Nasal cavity respiratory epithelium epithelial cell of viscerocranial mucosa (primary cell): ENCODE data around the gene KCNJ14. TPM values are rescaled to one million over a fixed set of nuclear protein-coding genes. Genes with fewer than 3 reads are reported as not detected.

Source experiments
- total RNA-seq: library from RNA; depleted of rRNA; stranded (reverse); fragments of >200 nt; gene quantifications from 2 replicates; pipeline ENCODE4 v1.2.3, GENCODE V29; 2014

Gene KCNJ14
- 1.4 and 4.5 TPM in 2 replicates for total RNA-seq

DNA sequence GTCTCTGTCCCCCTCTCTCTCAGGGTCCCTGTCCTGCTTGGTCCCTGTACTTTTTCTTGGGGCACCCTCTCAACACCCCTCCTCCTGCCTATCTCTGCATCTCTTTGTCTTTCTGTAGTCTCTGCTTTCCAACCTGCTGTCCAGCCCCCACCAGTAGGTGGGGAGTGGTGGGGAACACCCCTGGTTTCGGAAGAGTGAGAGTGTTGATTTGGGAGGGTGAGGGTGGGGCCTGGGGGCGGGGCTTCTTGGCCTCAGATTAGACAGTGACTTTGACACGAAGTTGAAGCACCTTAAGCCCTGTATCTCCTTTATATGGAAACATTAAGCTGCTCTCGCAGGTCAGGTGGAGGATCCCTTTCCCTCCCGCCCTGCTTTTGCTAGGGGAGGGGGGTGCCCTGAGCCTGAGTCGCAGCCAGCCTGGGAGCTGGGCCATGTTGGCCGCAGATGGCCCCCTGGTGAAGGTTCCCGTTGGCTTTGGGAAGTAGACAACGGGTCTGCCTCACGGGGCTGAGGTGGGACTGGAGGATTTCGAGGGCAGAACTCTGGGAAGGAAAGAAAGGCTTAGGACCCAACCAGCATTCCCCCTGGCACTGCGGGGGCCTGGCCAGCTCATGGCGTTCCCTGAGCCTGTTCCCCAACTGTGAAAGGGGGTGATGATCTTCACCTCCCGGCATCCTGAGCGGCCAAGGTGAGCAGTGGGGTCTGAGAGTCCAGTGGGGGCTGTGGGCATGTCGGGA is at the start of gene KCNJ14:
KCNJ14 (plus strand) TSS at position 404 of the 737 bp plus-strand sequence. CDS start 6,151 bp downstream, outside the sequence.

GRCh38 chr19:48445606-48446481 is 9.5 kb upstream of the KCNJ14 start, which contains the start of gene GRWD1:
GRWD1 (plus strand) TSS chr19:48445983; CDS start chr19:48446006, 23 bp downstream.

DNA sequence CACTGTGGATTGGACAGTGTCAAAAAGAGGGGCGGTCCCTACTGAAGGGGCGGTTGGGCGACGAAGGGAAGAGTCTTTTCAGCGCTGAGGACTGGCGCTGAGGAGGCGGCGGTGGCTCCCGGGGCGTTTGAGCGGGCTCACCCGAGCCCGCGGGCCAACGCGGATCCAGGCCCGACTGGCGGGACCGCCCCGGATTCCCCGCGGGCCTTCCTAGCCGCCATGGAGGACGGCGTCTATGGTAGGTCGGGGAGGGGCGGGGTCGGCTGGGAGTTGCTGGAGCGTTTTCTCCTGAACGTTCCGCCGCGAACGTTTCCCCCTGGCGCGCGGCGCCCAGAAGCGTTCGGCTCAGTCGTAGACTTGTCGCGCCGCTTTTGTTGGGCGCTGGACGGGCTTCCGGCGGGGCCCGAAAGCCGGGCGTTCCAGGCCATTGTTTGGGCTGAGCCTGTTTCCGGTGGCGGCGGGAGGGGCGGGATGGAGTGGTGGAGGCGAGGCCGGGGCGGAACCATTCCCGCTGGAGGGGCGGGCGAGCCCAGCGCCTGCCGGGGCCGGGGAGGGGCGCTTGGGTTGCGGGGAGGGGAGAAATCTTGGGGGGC is 14.0 kb downstream of the KCNJ14 start, which contains the start of gene CYTH2:
CYTH2 (plus strand) TSS at position 81 of the 593 bp plus-strand sequence; CDS start at position 220, 139 bp downstream.

DNA sequence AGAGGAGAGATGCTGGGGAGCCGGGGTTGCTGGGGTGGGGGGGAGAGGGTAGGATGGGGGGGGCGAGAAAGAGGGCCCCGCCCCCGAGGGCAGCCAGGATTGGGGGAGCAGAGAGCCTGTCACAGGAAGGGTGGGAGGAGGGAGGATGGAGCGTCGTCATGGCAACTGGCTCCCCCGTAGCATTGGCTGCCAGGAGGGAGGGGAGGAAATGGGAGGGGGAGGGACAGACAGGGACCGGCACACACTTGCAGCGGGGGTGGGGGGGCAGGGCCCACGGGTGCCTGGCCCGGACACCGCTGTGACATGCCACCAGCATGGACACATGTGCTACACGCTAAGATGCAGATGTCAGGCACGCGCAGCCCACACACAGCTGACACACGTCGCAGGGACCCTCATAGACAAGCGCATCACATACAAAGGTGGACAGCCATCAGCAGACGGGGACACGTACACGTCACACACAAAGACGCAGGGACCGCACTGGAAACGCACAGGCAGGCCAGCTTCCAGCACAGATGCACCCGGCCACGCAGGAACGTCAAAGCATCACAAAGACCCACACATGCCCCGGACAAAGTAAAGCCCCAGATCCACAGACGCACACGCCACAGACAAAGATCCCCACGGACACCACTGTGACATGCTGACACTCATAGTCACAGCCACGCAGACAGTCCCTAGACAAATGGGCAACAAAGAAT is 56.6 kb downstream of the KCNJ14 start, which contains the start of gene LMTK3:
LMTK3 (minus strand) TSS at position 36 of the 704 bp plus-strand sequence. CDS start 259 bp downstream, outside the sequence.

Other genes with a start within 250 kb of the KCNJ14 start
- 3.8 and 8.8 TPM in 2 replicates for gene CARD8, start 199.7 kb upstream of the KCNJ14 start, total RNA-seq
- 0.93 and 5.8 TPM in 2 replicates for gene ZNF114, start 185.5 kb upstream of the KCNJ14 start, total RNA-seq
- gene EMP3, start 130.0 kb upstream of the KCNJ14 start, total RNA-seq, result 2.1 and 2.9 TPM in 2 replicates
- 1.2 and 1.4 TPM in 2 replicates for gene TMEM143, start 91.6 kb upstream of the KCNJ14 start, total RNA-seq
- not detected in 2 replicates for gene SYNGR4, start 91.2 kb upstream of the KCNJ14 start, total RNA-seq
- gene KDELR1, start 64.0 kb upstream of the KCNJ14 start, total RNA-seq, result 43.1 and 67.5 TPM in 2 replicates
- under 0.01 and 0.07 TPM in 2 replicates for gene GRIN2D, start 61.9 kb upstream of the KCNJ14 start, total RNA-seq
- gene GRWD1, start 9.6 kb upstream of the KCNJ14 start, total RNA-seq, result 28.7 and 53.7 TPM in 2 replicates
- gene CYTH2, start 13.8 kb downstream of the KCNJ14 start, total RNA-seq, result 25.6 and 35.5 TPM in 2 replicates
- 1.0 and 3.6 TPM in 2 replicates for gene LMTK3, start 56.3 kb downstream of the KCNJ14 start, total RNA-seq
- 7.8 and 9.9 TPM in 2 replicates for gene SULT2B1, start 96.6 kb downstream of the KCNJ14 start, total RNA-seq
- gene SPACA4, start 151.2 kb downstream of the KCNJ14 start, total RNA-seq, result 0.21 TPM in 1 of 2 replicates, not detected in the other
- gene FAM83E, start 159.5 kb downstream of the KCNJ14 start, total RNA-seq, result 17.0 and 25.6 TPM in 2 replicates
- gene RPL18, start 163.6 kb downstream of the KCNJ14 start, total RNA-seq, result 1,268 and 2,578 TPM in 2 replicates
- gene SPHK2, start 163.9 kb downstream of the KCNJ14 start, total RNA-seq, result 4.3 and 5.5 TPM in 2 replicates
- 5.5 and 12.2 TPM in 2 replicates for gene DBP, start 181.8 kb downstream of the KCNJ14 start, total RNA-seq
- 2.4 and 4.8 TPM in 2 replicates for gene CA11, start 190.6 kb downstream of the KCNJ14 start, total RNA-seq
- 0.14 TPM in 1 of 2 replicates, not detected in the other for gene NTN5, start 217.4 kb downstream of the KCNJ14 start, total RNA-seq
- gene FUT2, start 240.4 kb downstream of the KCNJ14 start, total RNA-seq, result 5.1 and 46.3 TPM in 2 replicates